Spinal cord (tissue), 10 donors: ENCODE data around the gene ERCC5. TPM values are rescaled to one million over a fixed set of nuclear protein-coding genes. Genes with fewer than 3 reads are reported as not detected.
A peak's percentile ranks its signal among the peaks of the same experiment; 100 is the strongest.

ENCODE experiments used
- DNase-seq, 6 donors: peaks; one replicate each; pipeline versions ENCODE4 v3.0.0 to v3.0.0-alpha.2; 2013 to 2015; ENCODE audit warnings: low spot score in 6 of 6, low read depth in 4 of 6
- H3K27ac ChIP-seq: one replicate; pipeline ENCODE4 v1.5.1; 2013; ENCODE audit warnings: low read depth, low read length, control low read depth
- H3K27me3 ChIP-seq: one replicate; pipeline ENCODE4 v1.6.1; 2013; ENCODE audit warnings: low read length; ENCODE audit not compliant: control insufficient read depth, insufficient read depth
- H3K36me3 ChIP-seq: one replicate; pipeline ENCODE4 v1.6.1; 2013; ENCODE audit warnings: low read length; ENCODE audit not compliant: control insufficient read depth, insufficient read depth
- H3K4me1 ChIP-seq: one replicate; pipeline ENCODE4 v1.6.1; 2013; ENCODE audit warnings: low read length; ENCODE audit not compliant: control insufficient read depth, insufficient read depth
- H3K4me3 ChIP-seq: one replicate; pipeline ENCODE4 v1.5.1; 2013; ENCODE audit warnings: low read depth, low read length, control low read depth
- H3K9me3 ChIP-seq: one replicate; pipeline ENCODE4 v1.6.1; 2013; ENCODE audit warnings: low read length; ENCODE audit not compliant: control insufficient read depth, insufficient read depth
- WGBS: methylation state at CpG from one replicate; pipeline ENCODE4 v1.1.5; 2013; ENCODE audit warnings: missing lambda C conversion rate; ENCODE audit not compliant: insufficient coverage; 5-methylcytosine and 5-hydroxymethylcytosine counted together
- long read RNA-seq, 4 donors: transcript quantifications; one replicate each; lab custom pipeline, GENCODE V29; 2026
- polyA plus RNA-seq, 2 donors: library from polyadenylated mRNA; unstranded; fragments of 120-200 nt; gene quantifications; one replicate each; pipeline ENCODE4 v1.2.1, GENCODE V29; 2013; ENCODE audit not compliant: insufficient read length in 2 of 2
- total RNA-seq, 2 donors: library from RNA; depleted of rRNA in 1 of 2; stranded (reverse); fragments of 120-200 nt in 1 of 2; fragments of >200 nt in 1 of 2; gene quantifications; one replicate each; pipeline versions ENCODE4 v1.2.3 to v1.2.4, GENCODE V29; 2013 to 2014
- donor health status: healthy.

The ERCC5 gene
- total RNA-seq (10 to 100 TPM; 57.2 to 69.4 TPM), polyA plus RNA-seq (10 to 100 TPM; 50.2 to 53.7 TPM)
- long read RNA-seq, donor 1, full-length matches to known transcripts, result 5 of 11 reads
- long read RNA-seq, donor 1, partial matches to known transcripts, result 6 of 11 reads
- long read RNA-seq, donor 1, other reads (novel, unspliced or antisense), result 0 of 11 reads
- long read RNA-seq, donor 2, full-length matches to known transcripts, result 2 of 2 reads
- long read RNA-seq, donor 2, partial matches to known transcripts, result 0 of 2 reads
- long read RNA-seq, donor 2, other reads (novel, unspliced or antisense), result 0 of 2 reads
- long read RNA-seq, donor 3, partial matches to known transcripts, result 0 of 1 reads
- long read RNA-seq, donor 3, other reads (novel, unspliced or antisense), result 0 of 1 reads
- long read RNA-seq, donor 4, full-length matches to known transcripts, result 5 of 13 reads
- long read RNA-seq, donor 4, partial matches to known transcripts, result 8 of 13 reads
- long read RNA-seq, donor 4, other reads (novel, unspliced or antisense), result 0 of 13 reads

DNA sequence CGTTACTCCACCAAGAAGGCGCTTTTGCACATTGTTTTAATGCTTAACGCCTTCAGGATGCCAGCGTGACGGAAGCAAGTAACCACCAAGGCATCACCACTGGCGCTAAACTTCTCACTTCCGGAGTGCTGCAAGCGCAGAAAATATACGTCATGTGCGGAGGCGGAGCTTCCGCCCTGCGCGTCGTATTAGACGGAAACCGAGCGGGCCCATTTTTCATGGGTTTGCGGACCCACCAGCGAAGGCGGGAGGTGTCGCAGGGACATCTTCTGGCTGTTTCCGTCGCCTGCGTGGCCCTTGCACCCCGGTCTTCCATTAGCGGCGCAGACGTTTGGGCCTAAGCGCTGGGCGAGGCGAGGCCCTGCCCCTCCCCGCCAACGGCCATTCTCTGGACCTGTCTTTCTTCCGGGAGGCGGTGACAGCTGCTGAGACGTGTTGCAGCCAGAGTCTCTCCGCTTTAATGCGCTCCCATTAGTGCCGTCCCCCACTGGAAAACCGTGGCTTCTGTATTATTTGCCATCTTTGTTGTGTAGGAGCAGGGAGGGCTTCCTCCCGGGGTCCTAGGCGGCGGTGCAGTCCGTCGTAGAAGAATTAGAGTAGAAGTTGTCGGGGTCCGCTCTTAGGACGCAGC lies at the start of gene ERCC5:
TSS of gene ERCC5 (plus strand) at position 403 of the 631 bp plus-strand sequence. CDS start 235 bp downstream, outside the sequence.
- Histone ChIP-seq H3K36me3 (peaks cover 9% of the 10 kb centered on the region), H3K27me3 (no peaks in the 10 kb centered on the region), H3K9me3 (no peaks in the 10 kb centered on the region), H3K27ac (peak within 1 kb of the TSS; percentile 99), H3K4me3 (peak within 1 kb of the TSS; percentile 100), H3K4me1 (peaks cover 8% of the 10 kb centered on the region)
- DNase-seq, result peak; percentile 95 to 99 (median 98)
- WGBS, result 0% methylated on average over 49 of the region's 49 CpGs

GRCh38 chr13:102798581-102799425 lies 47.0 kb upstream of the ERCC5 start, which contains the start of the genes BIVM and POGLUT2:
BIVM (plus strand) TSS chr13:102799119; CDS start chr13:102807268, 8,149 bp downstream.
POGLUT2 (minus strand) TSS chr13:102798976; CDS start chr13:102798670, 306 bp downstream.
- Histone ChIP-seq H3K4me3 (peak within 1 kb of the TSS; percentile 91), H3K27me3 (no peaks in the 10 kb centered on the region), H3K36me3 (peaks cover 6% of the 10 kb centered on the region), H3K9me3 (no peaks in the 10 kb centered on the region), H3K4me1 (peaks cover 9% of the 10 kb centered on the region), H3K27ac (peak within 1 kb of the TSS; percentile 73)
- WGBS, result under 1% methylated on average over 72 of the region's 72 CpGs
- peak; percentile 79 to 98 (median 86) for DNase-seq

- Histone ChIP-seq H3K27ac (peak overlapping the region; percentile 73), H3K4me1 (peaks cover 9% of the 10 kb centered on the region), H3K36me3 (peaks cover 7% of the 10 kb centered on the region), H3K4me3 (peak overlapping the region; percentile 91), H3K27me3 (no peaks in the 10 kb centered on the region), H3K9me3 (no peaks in the 10 kb centered on the region)
- peak in 5 of 6 donors; percentile 7 to 54 (median 15) for DNase-seq
- under 1% methylated on average over 64 of the region's 69 CpGs for WGBS
These were observed 46.2 kb upstream of the ERCC5 start for GRCh38 chr13:102799426-102800144.

DNA sequence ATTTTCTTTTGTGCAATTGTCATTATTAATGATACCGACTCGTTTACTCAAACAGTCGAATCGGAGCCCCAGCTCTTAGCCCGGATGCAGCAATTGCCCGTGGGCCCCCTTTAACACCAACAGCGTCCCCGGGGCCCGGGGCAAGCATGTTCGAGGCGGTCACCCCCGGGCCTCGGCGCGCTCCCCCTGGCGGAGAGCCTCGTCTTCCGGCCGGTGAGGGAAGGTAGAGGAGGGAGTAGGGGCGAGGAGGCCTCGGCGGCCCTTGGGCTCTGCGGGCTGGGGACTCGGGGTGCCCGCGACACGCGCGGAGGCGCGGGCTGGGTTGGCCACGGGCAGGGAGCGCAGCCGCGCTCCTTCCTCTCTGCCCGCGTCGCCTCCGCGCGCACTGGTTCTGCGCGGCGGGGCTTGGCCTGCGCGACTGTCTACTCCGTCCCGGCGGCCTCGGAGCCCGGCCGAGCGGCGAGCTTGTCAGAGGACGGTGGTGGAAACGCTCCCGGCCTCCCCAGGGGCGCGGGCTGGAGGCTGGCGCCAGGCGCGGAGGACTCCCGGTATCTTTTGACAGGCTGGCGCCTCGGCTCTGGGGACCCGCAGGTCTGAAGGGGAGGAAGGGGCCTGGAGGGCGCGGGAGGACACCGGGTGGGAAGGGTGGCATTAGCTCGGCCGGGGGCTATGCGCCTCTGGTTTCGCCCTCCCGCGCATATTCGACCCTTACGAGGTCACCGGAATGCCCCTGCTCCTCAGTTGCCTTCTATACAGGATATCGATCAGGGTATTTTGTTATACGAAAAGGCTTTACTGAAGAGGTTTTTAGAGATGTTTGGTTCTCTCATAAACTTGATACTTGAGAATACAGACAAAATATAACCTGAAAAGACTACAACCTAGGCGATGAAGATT lies 45.4 kb upstream of the ERCC5 start:
- no peaks in the 10 kb centered on the region for H3K9me3 ChIP-seq
- peaks cover 9% of the 10 kb centered on the region for H3K4me1 ChIP-seq
- H3K27ac ChIP-seq, result peak overlapping the region; percentile 73
- DNase-seq, result peak; percentile 45 to 93 (median 67)
- peaks cover 3% of the 10 kb centered on the region for H3K36me3 ChIP-seq
- H3K4me3 ChIP-seq, result peak overlapping the region; percentile 91
- under 1% methylated on average over 60 of the region's 81 CpGs for WGBS
- no peaks in the 10 kb centered on the region for H3K27me3 ChIP-seq

DNA sequence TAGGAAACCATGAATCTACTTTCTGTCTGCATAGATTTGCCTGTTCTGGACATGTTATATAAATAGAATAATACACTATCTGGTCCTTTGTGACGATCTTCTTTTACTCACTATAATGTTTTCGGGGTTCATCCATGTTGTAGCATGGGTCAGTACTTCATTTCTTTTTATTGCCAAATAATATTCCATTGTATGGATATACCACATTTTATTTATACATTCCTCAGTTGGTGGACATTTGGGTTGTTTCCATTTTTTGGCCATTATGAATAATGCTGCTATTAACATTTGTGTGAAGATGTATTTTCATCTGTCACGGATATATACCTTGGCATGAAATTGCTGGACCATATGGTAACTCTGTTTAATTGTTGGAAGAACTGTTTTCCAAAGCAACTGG lies 40.2 kb upstream of the ERCC5 start:
- WGBS, result no CpG with 5 or more reads among the region's 3 CpGs
- no peak overlapping the region for H3K4me3 ChIP-seq
- H3K27ac ChIP-seq, result no peak overlapping the region
- H3K36me3 ChIP-seq, result peaks cover 5% of the 10 kb centered on the region
- H3K27me3 ChIP-seq, result no peaks in the 10 kb centered on the region
- H3K9me3 ChIP-seq, result peaks cover 2% of the 10 kb centered on the region
- peaks cover 5% of the 10 kb centered on the region for H3K4me1 ChIP-seq
- DNase-seq, result no peak

DNA sequence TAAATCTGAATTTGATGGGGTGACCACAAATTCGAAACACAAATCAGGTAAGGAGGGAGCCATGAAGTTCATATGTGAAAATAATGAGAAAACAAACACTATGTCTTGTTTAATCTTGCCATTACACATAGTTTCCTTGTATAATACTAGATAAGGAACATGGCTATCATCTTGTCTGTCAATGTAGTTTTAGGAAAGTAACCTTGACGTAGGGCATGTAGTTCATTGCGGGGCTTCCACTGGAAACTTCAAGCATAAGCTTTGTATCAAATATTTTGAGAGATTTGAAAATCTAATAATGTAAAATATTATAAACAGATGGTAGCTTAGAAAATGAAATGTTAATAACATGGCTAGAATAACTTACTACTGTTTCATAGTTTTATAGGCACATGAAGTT lies 38.1 kb upstream of the ERCC5 start:
- no peak for DNase-seq
- H3K27me3 ChIP-seq, result no peaks in the 10 kb centered on the region
- H3K9me3 ChIP-seq, result peaks cover 2% of the 10 kb centered on the region
- no peaks in the 10 kb centered on the region for H3K4me1 ChIP-seq
- no CpG with 5 or more reads among the region's 3 CpGs for WGBS
- H3K27ac ChIP-seq, result no peak overlapping the region
- peaks cover 7% of the 10 kb centered on the region for H3K36me3 ChIP-seq
- H3K4me3 ChIP-seq, result no peak overlapping the region

- Histone ChIP-seq H3K4me1 (no peaks in the 10 kb centered on the region), H3K4me3 (no peak overlapping the region), H3K36me3 (peaks cover 3% of the 10 kb centered on the region), H3K27ac (no peak overlapping the region), H3K27me3 (no peaks in the 10 kb centered on the region), H3K9me3 (peaks cover 2% of the 10 kb centered on the region)
- DNase-seq, result no peak
These were observed 33.1 kb upstream of the ERCC5 start for GRCh38 chr13:102812611-102813287.
